Right kidney (tissue), 1 donor: ENCODE measurements around the gene ZC3H7A.
"Not testable (repeated sequence)": the region's sequence is repeated elsewhere in the genome, so short reads cannot be mapped to it uniquely, and the experiment has no call there.

Experiments used
- DNase-seq: peaks from one replicate; pipeline ENCODE4 v3.0.0-alpha.2; 2016

ZC3H7A gene

GRCh38 chr16:11805556-11805955 is 8.5 kb upstream of the ZC3H7A start:
- no peak for DNase-seq

- DNase-seq: no peak
Observed at GRCh38 chr16:11801481-11802021, 4.5 kb upstream of the ZC3H7A start.

- DNase-seq: no peak
Observed at GRCh38 chr16:11800382-11800718, 3.3 kb upstream of the ZC3H7A start.

GRCh38 chr16:11799509-11800381 is 2.7 kb upstream of the ZC3H7A start:
- no peak for DNase-seq

GRCh38 chr16:11799017-11799381 is 1.9 kb upstream of the ZC3H7A start:
- no peak for DNase-seq

GRCh38 chr16:11797957-11798299 is 870 bp upstream of the ZC3H7A start:
- DNase-seq: no peak

- peak; percentile 65 for DNase-seq
Observed at GRCh38 chr16:11796227-11797165, 562 bp downstream of the ZC3H7A start.

GRCh38 chr16:11795887-11796226 is 1.2 kb downstream of the ZC3H7A start:
- DNase-seq: no peak

GRCh38 chr16:11794996-11795886 is 1.8 kb downstream of the ZC3H7A start:
- no peak for DNase-seq

GRCh38 chr16:11794447-11794846 is 2.6 kb downstream of the ZC3H7A start:
- no peak for DNase-seq

- DNase-seq: no peak
Observed at GRCh38 chr16:11793840-11794239, 3.2 kb downstream of the ZC3H7A start.

GRCh38 chr16:11792410-11793241 is 4.4 kb downstream of the ZC3H7A start:
- DNase-seq: no peak

GRCh38 chr16:11791144-11791828 is 5.8 kb downstream of the ZC3H7A start:
- DNase-seq: no peak

GRCh38 chr16:11788914-11789313 is 8.1 kb downstream of the ZC3H7A start:
- no peak for DNase-seq

GRCh38 chr16:11784980-11785599 is 12.0 kb downstream of the ZC3H7A start:
- not testable (repeated sequence) for DNase-seq

- DNase-seq: not testable (repeated sequence)
Observed at GRCh38 chr16:11784381-11784780, 12.7 kb downstream of the ZC3H7A start.

- no peak for DNase-seq
Observed at GRCh38 chr16:11784038-11784369, 13.1 kb downstream of the ZC3H7A start.

GRCh38 chr16:11783319-11784037 is 13.6 kb downstream of the ZC3H7A start:
- no peak for DNase-seq

- no peak for DNase-seq
Observed at GRCh38 chr16:11781773-11782172, 15.3 kb downstream of the ZC3H7A start.
